ENCODE data around the gene NPAS2.

NPAS2 gene

GRCh38 chr2:101002562-101003277, 182.8 kb downstream of the NPAS2 start:
- peak overlapping the region; percentile 84 for H3K4me3 ChIP-seq (ENCODE audit: low read length, poor library complexity, severe bottlenecking)
- TF ChIP-seq EZH2phosphoT487 (IDR thresholded peaks at IDR 0.05; ENCODE audit: borderline replicate concordance) (no peak), CTCF (conservative IDR thresholded peaks at IDR 0.05; ENCODE audit: low read length) (no peak)
- H3K4me2 ChIP-seq (ENCODE audit: low read depth, low read length, poor library complexity, severe bottlenecking), result peak overlapping the region; percentile 82
- H3K36me3 ChIP-seq (ENCODE audit: insufficient read depth, low read length), result peaks cover 39% of the 10 kb centered on the region; the same call in 1 of the 2 replicates
- no peaks in the 10 kb centered on the region for H3K9me2 ChIP-seq (replicated peaks; ENCODE audit: low read depth, low read length)
- H3K79me2 ChIP-seq (ENCODE audit: insufficient read depth, low read length), result peaks cover 45% of the 10 kb centered on the region
- H4K20me1 ChIP-seq (ENCODE audit: insufficient read depth, low read length, poor library complexity, severe bottlenecking), result peaks cover 33% of the 10 kb centered on the region
- peaks cover 18% of the 10 kb centered on the region for H3K4me1 ChIP-seq (ENCODE audit: insufficient read depth, low read length, poor library complexity, severe bottlenecking)
- no peaks in the 10 kb centered on the region for H3F3A ChIP-seq (ENCODE audit: low read depth)
- H3K9ac ChIP-seq (ENCODE audit: low read depth, low read length, poor library complexity, severe bottlenecking), result peak overlapping the region; percentile 90
- no peak overlapping the region for H2AFZ ChIP-seq (ENCODE audit: low read length)
- peaks cover 46% of the 10 kb centered on the region for H3K27me3 ChIP-seq (ENCODE audit: insufficient read depth, low read length, poor library complexity, severe bottlenecking)
- no peaks in the 10 kb centered on the region for H3K9me3 ChIP-seq (ENCODE audit: insufficient read depth, low read depth, low read length)

DNA sequence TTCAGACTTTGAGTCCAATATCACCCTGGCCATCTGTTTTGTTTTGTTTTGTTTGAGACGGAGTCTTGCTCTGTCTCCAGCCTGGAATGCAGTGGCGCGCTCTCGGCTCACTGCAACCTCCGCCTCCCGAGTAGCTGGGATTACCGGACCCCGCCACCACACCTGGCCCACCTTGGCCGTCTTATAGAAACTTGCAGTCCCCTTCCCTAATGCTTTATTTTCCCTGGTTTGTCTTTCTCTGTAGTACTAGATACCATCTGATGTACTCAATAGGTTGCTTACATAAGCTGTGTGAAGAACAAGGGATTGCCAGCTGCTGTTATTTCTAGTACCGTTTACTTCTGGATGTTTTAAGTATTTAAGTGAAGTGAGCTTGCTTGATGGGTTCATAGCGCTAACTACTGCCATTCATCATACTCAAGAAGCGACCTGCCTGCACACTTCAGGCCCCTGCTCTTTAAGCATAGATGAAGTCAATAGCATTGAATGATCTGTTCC, 183.4 kb downstream of the NPAS2 start:
- peaks cover 34% of the 10 kb centered on the region for H4K20me1 ChIP-seq (ENCODE audit: insufficient read depth, low read length, poor library complexity, severe bottlenecking)
- TF ChIP-seq CTCF (conservative IDR thresholded peaks at IDR 0.05; ENCODE audit: low read length) (no peak), EZH2phosphoT487 (IDR thresholded peaks at IDR 0.05; ENCODE audit: borderline replicate concordance) (no peak)
- H3K27me3 ChIP-seq (ENCODE audit: insufficient read depth, low read length, poor library complexity, severe bottlenecking), result peaks cover 39% of the 10 kb centered on the region
- H3K4me1 ChIP-seq (ENCODE audit: insufficient read depth, low read length, poor library complexity, severe bottlenecking), result peaks cover 19% of the 10 kb centered on the region
- no peaks in the 10 kb centered on the region for H3F3A ChIP-seq (ENCODE audit: low read depth)
- peak overlapping the region; percentile 82 for H3K4me2 ChIP-seq (ENCODE audit: low read depth, low read length, poor library complexity, severe bottlenecking)
- no peaks in the 10 kb centered on the region for H3K9me3 ChIP-seq (ENCODE audit: insufficient read depth, low read depth, low read length)
- peak overlapping the region; percentile 90 for H3K9ac ChIP-seq (ENCODE audit: low read depth, low read length, poor library complexity, severe bottlenecking)
- H3K79me2 ChIP-seq (ENCODE audit: insufficient read depth, low read length), result peaks cover 45% of the 10 kb centered on the region
- H3K4me3 ChIP-seq (ENCODE audit: low read length, poor library complexity, severe bottlenecking), result peak overlapping the region; percentile 84
- peaks cover 39% of the 10 kb centered on the region; the same call in 1 of the 2 replicates for H3K36me3 ChIP-seq (ENCODE audit: insufficient read depth, low read length)
- H2AFZ ChIP-seq (ENCODE audit: low read length), result no peak overlapping the region
- H3K9me2 ChIP-seq (replicated peaks; ENCODE audit: low read depth, low read length), result no peaks in the 10 kb centered on the region

DNA sequence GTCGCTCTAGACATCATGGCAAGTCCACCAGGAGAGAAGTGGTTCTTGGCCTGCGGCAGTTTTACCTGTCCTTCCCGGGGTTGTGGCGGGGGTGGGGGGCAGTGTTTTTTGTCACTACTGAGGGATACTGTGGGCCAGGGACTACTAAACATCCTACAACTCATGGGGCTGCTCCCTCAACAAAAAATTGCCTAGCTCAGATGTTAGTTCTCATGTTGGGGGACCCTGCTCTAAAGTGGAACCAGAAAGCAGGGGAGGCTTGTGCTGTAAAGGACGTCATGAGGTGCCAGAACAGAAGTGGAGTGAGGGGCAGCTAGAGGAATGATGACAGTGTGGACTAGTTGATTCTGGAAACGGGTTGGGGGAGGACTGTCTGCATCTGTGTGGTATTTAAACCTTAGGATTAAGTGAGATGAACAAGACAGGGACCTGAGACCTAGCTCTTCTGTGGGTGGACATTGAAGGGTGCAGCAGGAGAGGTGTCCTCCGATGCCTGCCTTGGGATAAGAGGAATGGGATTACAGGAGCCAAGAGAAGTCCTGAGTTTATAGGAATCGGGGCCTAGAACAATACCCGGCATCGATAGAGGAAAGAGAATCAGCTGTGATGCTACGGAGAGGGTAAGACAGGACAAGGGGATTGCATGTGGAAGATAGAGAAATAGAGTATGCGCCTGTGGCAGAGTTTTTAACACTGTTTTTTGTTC, 184.8 kb downstream of the NPAS2 start:
- no peaks in the 10 kb centered on the region for H3K9me3 ChIP-seq (ENCODE audit: insufficient read depth, low read depth, low read length)
- no peak overlapping the region for H2AFZ ChIP-seq (ENCODE audit: low read length)
- TF ChIP-seq EZH2phosphoT487 (IDR thresholded peaks at IDR 0.05; ENCODE audit: borderline replicate concordance) (no peak), CTCF (conservative IDR thresholded peaks at IDR 0.05; ENCODE audit: low read length) (no peak)
- H3F3A ChIP-seq (ENCODE audit: low read depth), result no peaks in the 10 kb centered on the region
- peaks cover 39% of the 10 kb centered on the region; the same call in 1 of the 2 replicates for H3K36me3 ChIP-seq (ENCODE audit: insufficient read depth, low read length)
- H3K27me3 ChIP-seq (ENCODE audit: insufficient read depth, low read length, poor library complexity, severe bottlenecking), result peaks cover 25% of the 10 kb centered on the region
- H3K4me3 ChIP-seq (ENCODE audit: low read length, poor library complexity, severe bottlenecking), result peak overlapping the region; percentile 84
- H3K9me2 ChIP-seq (replicated peaks; ENCODE audit: low read depth, low read length), result no peaks in the 10 kb centered on the region
- peaks cover 34% of the 10 kb centered on the region for H4K20me1 ChIP-seq (ENCODE audit: insufficient read depth, low read length, poor library complexity, severe bottlenecking)
- H3K4me1 ChIP-seq (ENCODE audit: insufficient read depth, low read length, poor library complexity, severe bottlenecking), result peaks cover 19% of the 10 kb centered on the region
- peak overlapping the region; percentile 90 for H3K9ac ChIP-seq (ENCODE audit: low read depth, low read length, poor library complexity, severe bottlenecking)
- H3K79me2 ChIP-seq (ENCODE audit: insufficient read depth, low read length), result peaks cover 45% of the 10 kb centered on the region
- H3K4me2 ChIP-seq (ENCODE audit: low read depth, low read length, poor library complexity, severe bottlenecking), result peak overlapping the region; percentile 82

Data from Loucy (cell line).